NCI-H345 treated with DMSO at 0.1 percent for 48 hours (cell line): ENCODE data around the gene TFPI2.
"Not testable (repeated sequence)": the region's sequence is repeated elsewhere in the genome, so short reads cannot be mapped to it uniquely, and the experiment has no call there.

Experiments used
- DNase-seq: peaks from one replicate; lab custom pipeline; 2025; ENCODE audit not compliant: unreplicated experiment; lab: John Stamatoyannopoulos, UW

TFPI2 gene, protein sequence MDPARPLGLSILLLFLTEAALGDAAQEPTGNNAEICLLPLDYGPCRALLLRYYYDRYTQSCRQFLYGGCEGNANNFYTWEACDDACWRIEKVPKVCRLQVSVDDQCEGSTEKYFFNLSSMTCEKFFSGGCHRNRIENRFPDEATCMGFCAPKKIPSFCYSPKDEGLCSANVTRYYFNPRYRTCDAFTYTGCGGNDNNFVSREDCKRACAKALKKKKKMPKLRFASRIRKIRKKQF

GRCh38 chr7:93890464-93891068 is at the start of gene TFPI2:
TFPI2 (minus strand) TSS chr7:93890753; CDS start chr7:93890678, 75 bp downstream.
- DNase-seq = no peak

DNA sequence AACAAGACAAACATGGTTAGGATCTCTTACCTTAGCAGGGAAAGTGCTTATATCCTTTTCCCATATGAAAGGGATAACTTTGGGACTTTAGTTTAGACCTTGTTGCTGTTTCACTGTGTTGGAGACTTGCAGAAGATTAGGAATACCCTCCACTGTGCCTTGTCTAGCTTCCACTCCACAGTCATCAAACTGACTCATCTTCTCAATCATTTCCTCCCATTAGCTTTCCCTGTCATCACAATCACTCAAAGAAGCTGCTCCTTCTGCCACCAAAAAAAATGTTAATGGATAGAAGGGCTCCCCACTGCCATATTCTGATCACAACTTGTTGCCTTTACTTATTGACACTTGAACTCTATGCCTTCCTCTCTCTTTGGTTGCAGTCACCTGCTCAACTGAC is 47.7 kb upstream of the TFPI2 start:
- DNase-seq = no peak

GRCh38 chr7:93937818-93938217 is 47.3 kb upstream of the TFPI2 start:
- no peak for DNase-seq

GRCh38 chr7:93935102-93935501 is 44.5 kb upstream of the TFPI2 start:
- no peak for DNase-seq

DNA sequence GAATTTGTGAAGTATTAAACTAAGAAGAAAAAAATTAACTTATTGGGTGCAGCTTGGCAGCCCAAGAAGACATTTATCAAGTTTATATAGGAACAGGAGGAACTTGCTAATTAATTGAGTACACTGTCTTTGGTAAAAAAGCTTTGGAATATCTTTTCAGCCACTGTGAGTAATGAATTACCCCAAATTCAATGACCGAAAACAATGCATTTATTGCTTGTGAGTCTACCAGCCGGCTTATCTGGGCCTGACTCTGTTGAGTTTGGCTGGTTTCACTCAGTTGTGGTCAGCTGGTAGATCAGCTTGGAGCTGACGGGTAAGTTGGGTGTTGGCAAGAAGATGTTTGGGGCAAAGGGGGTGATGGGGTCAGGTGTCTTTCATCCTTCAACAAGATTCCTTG is 42.6 kb upstream of the TFPI2 start:
- DNase-seq = no peak

- DNase-seq = no peak
These were observed 41.1 kb upstream of the TFPI2 start for GRCh38 chr7:93931655-93932054.

DNA sequence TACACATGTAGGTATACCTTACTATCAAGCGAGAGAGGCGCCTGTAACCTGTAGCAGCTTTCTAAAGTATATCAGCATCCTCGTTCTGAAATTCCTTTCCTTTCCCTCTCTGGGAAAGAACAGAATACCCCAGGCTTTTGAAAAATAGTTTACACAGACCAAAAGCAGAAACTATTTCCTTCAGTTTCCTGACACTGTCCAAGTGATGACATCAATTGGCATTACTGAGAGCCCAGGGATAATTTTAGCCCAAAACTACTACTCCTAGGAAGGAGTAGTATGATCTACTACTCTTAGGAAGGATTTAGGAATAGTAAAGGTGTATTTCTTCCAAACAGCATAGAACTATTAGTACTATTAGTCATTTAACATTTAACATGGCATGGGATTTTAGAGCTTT is 37.0 kb upstream of the TFPI2 start:
- DNase-seq = no peak

GRCh38 chr7:93926800-93927199 is 36.2 kb upstream of the TFPI2 start:
- no peak for DNase-seq

DNA sequence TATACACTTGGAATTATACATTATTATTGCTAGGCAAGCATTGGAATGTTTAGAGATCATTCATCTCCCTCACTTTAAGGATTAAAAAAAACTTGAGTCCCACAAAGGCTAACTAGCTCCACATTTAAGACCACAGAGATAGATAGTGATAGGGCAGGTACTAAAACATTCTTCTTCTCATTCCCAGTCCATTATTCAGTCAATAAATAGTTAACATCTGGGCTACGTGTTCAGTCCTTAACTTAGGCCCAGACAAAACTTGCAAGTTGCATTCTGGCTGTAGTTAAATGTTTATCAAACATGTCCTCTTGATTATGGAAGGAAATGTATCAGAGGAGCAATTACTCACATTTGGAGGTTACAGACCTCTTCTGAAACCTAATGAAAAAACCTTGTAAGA is 33.4 kb upstream of the TFPI2 start:
- no peak for DNase-seq

GRCh38 chr7:93923296-93923695 is 32.7 kb upstream of the TFPI2 start:
- DNase-seq = no peak

DNA sequence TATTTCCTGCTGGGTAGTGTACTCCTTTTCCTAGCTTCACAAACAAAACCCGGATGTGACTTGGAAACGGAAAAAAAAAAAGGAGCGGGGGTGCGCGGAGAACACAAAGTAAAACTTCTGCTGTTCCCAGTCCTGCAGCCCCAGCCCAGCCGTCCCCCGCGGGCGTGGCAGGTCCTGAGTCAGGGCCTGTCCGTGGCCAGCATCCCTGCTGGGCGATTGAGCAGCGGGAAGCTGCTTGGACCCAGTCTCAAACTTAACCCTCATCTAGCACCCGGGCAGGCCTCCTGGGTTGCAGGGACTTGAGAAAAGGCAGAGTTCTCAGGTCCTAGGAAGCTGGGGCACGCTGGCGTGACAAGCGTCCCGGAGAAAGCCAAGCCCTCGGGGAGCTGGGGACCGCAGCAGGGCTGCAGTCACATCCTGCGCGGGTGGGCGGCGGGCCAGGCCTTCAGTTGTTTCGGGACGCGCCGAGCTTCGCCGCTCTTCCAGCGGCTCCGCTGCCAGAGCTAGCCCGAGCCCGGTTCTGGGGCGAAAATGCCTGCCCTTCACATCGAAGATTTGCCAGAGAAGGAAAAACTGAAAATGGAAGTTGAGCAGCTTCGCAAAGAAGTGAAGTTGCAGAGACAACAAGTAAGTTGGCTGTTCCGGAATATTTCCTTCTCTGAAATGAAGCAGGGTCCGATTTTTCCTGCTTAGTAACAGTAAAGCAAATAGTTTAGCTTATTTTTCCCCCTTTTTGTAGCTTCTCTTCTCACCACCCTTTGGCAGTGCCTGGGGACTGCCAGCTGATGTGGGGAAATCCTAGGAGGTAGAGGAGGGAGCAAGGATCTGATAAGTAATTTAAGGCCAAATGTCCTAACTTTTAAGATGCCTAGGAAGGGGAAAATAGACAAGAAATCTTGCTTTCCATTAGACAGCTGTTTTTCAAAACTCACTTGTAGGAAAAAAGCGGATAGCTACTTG is 31.3 kb upstream of the TFPI2 start, which contains the start of gene GNG11:
TSS of gene GNG11 (plus strand) at position 129 of the 960 bp plus-strand sequence. CDS start at position 532, 403 bp downstream.
- no peak for DNase-seq

GRCh38 chr7:93921186-93921585 is 30.6 kb upstream of the TFPI2 start:
- no peak for DNase-seq

DNA sequence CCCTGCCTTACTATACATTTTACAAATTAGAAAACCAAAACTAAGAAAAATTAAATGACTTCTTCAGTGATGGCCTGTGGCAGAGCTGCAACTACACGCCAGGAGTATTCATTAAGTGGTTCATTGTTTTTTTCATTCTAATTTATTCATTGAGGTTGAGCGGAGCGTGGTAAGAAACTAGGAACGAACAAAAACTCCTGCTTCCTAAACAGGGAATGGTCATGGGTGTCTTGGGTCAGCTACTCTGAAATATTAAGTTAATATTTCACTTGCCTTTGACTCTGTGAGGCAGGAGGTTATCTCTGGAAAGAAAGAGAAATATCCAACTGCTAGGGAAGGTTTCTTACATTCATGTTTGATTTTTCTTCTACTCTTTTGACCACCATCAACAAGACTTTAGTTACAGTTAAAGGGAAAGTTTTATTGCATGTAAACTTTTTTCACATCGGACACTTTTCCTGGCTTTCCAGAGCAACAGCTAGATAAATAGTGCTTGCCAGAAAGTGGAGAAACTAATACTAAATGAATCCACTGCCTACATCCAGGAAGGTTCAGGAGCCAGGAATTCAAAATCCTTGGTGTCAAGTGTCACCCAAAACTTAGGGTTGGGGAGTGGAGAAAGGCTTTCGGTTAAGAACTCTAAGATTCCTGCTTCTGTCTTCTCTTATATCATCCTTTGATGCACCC is 30.1 kb upstream of the TFPI2 start:
- DNase-seq = no peak

DNA sequence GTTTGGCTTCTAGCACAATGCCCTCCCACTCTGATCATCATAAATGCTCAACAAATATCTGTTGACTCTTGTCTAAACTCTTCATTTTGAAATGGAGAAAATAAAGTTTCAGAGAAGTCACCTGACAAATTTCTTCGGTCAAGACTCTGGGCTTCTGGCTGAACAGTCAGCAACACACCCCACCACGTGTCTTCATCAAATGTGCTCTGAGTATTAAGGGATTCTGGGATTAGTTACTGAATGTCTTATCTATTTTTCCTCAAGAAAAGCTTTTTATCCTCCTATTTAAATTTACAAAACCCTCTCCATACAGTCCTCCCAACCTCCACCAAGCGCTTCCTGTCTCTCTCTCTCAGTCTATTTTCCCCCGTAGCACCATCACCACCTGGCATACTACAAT is 25.8 kb upstream of the TFPI2 start:
- not testable (repeated sequence) for DNase-seq

- not testable (repeated sequence) for DNase-seq
These were observed 25.3 kb upstream of the TFPI2 start for GRCh38 chr7:93915888-93916287.

DNA sequence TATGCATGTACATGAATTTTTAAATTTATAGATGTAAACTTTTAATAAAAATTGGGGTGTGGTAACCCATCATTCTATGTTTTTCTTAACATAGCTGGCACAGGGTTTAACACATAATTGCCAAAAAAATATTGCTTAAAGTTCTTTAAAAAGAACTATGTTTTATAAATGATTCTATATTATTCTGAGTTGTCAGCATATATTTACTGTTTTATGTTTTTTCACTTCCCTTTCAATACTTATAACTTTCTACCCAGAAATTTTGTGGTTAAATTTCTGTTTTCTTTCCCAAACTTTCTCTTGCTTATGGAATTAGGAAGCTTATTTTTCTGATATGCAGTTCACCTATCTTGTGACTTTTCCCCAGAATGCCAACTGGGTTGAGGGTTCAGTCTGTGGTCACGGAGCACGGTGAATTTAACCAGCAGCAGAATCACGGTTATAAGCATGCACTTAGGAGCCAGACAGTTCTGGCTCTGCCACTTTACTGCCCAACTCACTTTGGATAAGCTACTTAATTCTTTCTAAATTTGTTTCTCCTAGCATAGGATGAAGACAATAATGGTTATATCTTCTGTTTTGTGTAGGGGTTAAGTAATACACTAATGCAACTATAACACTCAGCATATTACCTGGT is 24.8 kb upstream of the TFPI2 start:
- DNase-seq = not testable (repeated sequence)

GRCh38 chr7:93914581-93915066 is 24.1 kb upstream of the TFPI2 start:
- DNase-seq = no peak

GRCh38 chr7:93913197-93913596 is 22.6 kb upstream of the TFPI2 start:
- no peak for DNase-seq

DNA sequence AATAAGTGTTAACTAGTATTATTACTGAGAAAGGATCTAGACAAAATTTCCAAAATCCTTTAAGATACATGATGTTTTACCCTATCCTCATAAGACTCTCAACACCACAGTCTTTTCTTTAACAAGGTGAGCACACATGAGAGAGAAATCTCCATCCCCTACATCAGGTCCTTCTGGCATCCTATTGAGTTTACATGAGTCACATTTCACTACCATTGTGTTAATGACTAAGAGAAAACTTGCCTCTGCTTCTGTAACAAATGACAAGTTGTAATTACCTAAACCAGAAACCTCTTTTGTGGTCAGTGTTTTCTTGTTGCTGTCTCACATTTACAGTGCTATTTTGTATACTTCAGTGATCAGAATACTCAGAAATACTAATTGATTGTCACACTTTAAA is 21.1 kb upstream of the TFPI2 start:
- not testable (repeated sequence) for DNase-seq

DNA sequence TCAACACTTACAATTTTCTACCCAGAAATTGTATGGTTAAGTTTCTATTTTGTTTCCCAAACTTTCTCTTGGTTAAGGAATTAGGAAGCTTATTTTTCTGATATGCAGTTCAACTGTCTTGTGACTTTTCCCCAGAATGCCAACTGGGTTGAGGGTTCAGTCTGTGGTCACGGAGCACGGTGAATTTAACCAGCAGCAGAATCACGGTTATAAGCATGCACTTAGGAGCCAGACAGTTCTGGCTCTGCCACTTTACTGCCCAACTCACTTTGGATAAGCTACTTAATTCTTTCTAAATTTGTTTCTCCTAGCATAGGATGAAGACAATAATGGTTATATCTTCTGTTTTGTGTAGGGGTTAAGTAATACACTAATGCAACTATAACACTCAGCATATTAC is 20.7 kb upstream of the TFPI2 start:
- DNase-seq = not testable (repeated sequence)
